T-cell (primary cell): ENCODE results near the gene PPA2. TPM values are rescaled to one million over a fixed set of nuclear protein-coding genes. Genes with fewer than 3 reads are reported as not detected.

Experiments
- ATAC-seq, 4 experiments: fragments of 200-7000 bp in 3 of 4; fragments of 150-1000 bp in 1 of 4; cut with Tn5 transposase; replicated peaks in 1 of 4; 1 replicate in 3 of 4; 2 replicates in 1 of 4; pipeline ENCODE4 v1.10.0; 2021; ENCODE audit warnings: moderate library complexity in 3 of 4, mild to moderate bottlenecking in 2 of 4, moderate number of reproducible peaks in 1 of 4
- CTCF ChIA-PET, 2 donors: fragments of 300-600 bp; sonication (Branson Sonifier 250); formaldehyde crosslinking; loops; one replicate each; lab custom pipeline; 2022; ENCODE audit warnings: antibody characterized with exemption in 2 of 2; lab: Charles Lee
- POLR2A ChIA-PET, 2 donors: fragments of 300-600 bp; sonication (Branson Sonifier 250); formaldehyde crosslinking; loops; one replicate each; lab custom pipeline; 2022; ENCODE audit warnings: antibody characterized with exemption in 2 of 2; lab: Charles Lee
- DNase-seq, 35 experiments: peaks; one replicate each; pipeline versions ENCODE4 v3.0.0 to v3.0.0-alpha.2; 2013 to 2023
- H3K27ac ChIP-seq: one replicate; pipeline ENCODE4 v1.5.1; 2013; ENCODE audit warnings: low read length
- H3K27me3 ChIP-seq, 2 experiments: replicated peaks in 1 of 2; 1 replicate in 1 of 2; 2 replicates in 1 of 2; pipeline versions ENCODE4 v1.6.1 to v1.7.0; 2013; ENCODE audit warnings: low read length in 1 of 2, mixed read lengths in 1 of 2; ENCODE audit not compliant: control insufficient read depth in 2 of 2, insufficient read depth in 2 of 2; ENCODE audit errors: extremely low read depth in 1 of 2
- H3K36me3 ChIP-seq, 2 donors: 1 replicate in 1 of 2; 2 replicates in 1 of 2; pipeline versions ENCODE4 v1.6.1 to v1.7.0; 2013; ENCODE audit warnings: low read length in 1 of 2; ENCODE audit not compliant: control insufficient read depth in 2 of 2, insufficient read depth in 1 of 2; ENCODE audit errors: extremely low read depth in 1 of 2
- H3K4me1 ChIP-seq, 2 experiments: 1 replicate in 1 of 2; 2 replicates in 1 of 2; pipeline versions ENCODE4 v1.6.1 to v1.7.0; 2013; ENCODE audit warnings: low read length in 2 of 2, mixed read lengths in 1 of 2; ENCODE audit not compliant: insufficient read depth in 2 of 2, control insufficient read depth in 1 of 2; ENCODE audit errors: extremely low read depth in 1 of 2
- H3K4me3 ChIP-seq, 2 donors: 1 replicate in 1 of 2; 2 replicates in 1 of 2; pipeline versions ENCODE4 v1.5.1 to v1.7.0; 2013; ENCODE audit warnings: mild to moderate bottlenecking in 2 of 2, low read length in 1 of 2, moderate library complexity in 1 of 2; ENCODE audit not compliant: control insufficient read depth in 1 of 2; ENCODE audit errors: extremely low read depth in 1 of 2
- H3K9me3 ChIP-seq: 2 replicates; pipeline ENCODE4 v1.7.0; 2013
- H3K27ac Mint-ChIP-seq, 2 donors: one replicate each; pipeline ENCODE4 v1.8.0; 2020 to 2021; ENCODE audit warnings: mild to moderate bottlenecking in 2 of 2, mixed read lengths in 2 of 2
- H3K27me3 Mint-ChIP-seq, 2 donors: one replicate each; pipeline ENCODE4 v1.8.0; 2021 to 2022; ENCODE audit warnings: mixed read lengths in 2 of 2
- H3K36me3 Mint-ChIP-seq: one replicate; pipeline ENCODE4 v1.8.0; 2021; ENCODE audit warnings: mixed read lengths
- H3K4me1 Mint-ChIP-seq, 3 donors: one replicate each; pipeline ENCODE4 v1.8.0; 2020 to 2022; ENCODE audit warnings: mixed read lengths in 3 of 3, mild to moderate bottlenecking in 1 of 3
- H3K4me3 Mint-ChIP-seq, 3 donors: one replicate each; pipeline ENCODE4 v1.8.0; 2020 to 2022; ENCODE audit warnings: mild to moderate bottlenecking in 3 of 3, mixed read lengths in 3 of 3, moderate library complexity in 3 of 3
- H3K9me3 Mint-ChIP-seq, 3 donors: one replicate each; pipeline ENCODE4 v1.8.0; 2020 to 2022; ENCODE audit warnings: mixed read lengths in 3 of 3
- WGBS: methylation state at CpG from one replicate; pipeline ENCODE4 v1.1.5; 2013; ENCODE audit warnings: missing lambda C conversion rate; ENCODE audit not compliant: insufficient coverage; 5-methylcytosine and 5-hydroxymethylcytosine counted together
- total RNA-seq, 35 experiments: library from RNA in 6 of 35; stranded (reverse) in 6 of 35; fragments of 120-200 nt in 1 of 35; gene quantifications; one replicate each; pipeline versions ENCODE4 v1.2.1 to v1.2.4 and lab custom pipeline; 2013 to 2026

PPA2 gene
- total RNA-seq, 5 donors from 2014 or later (not counting 1 experiment from before 2014, with no cell fraction given), result 43.0 to 56.4 (median 52.6) TPM

DNA sequence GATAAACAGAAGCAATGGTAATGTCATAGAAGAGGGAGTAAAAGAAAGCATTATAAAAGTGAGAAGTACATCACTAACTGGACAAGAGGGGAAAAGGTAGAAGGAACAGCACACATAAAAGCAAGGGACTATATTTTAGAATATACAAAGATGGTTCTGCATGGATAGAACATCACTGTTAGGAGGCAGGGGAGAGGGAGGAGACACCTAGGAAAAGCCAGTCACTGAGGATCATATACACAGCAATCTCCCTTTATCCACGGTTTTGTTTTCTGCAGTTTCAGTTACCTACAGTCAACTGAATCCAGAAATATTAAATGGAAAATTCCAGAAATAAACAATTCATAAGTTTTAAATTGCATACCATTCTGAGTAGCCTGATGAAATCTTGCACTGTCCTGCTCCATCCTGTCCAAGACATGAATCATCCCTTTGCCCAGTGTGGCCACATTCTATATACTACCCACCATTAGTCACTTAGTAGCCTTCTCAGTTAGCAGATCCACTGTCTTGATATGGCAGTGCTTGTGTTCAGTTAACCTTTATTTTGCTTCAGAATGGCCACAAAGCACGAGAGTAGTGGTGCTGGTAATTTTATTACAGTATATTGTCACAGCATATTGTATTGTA, 74.2 kb downstream of the PPA2 start:
- Mint-ChIP-seq H3K4me3 (no peak overlapping the region), H3K27ac (peak overlapping the region in 1 of 2 donors; percentile 23), H3K36me3 (peaks cover 51% of the 10 kb centered on the region), H3K4me1 (no peaks in the 10 kb centered on the region), H3K9me3 (no peaks in the 10 kb centered on the region), H3K27me3 (no peaks in the 10 kb centered on the region)
- Histone ChIP-seq H3K36me3 (peaks cover 0 to 15% of the 10 kb centered on the region in 2 donors), H3K9me3 (no peaks in the 10 kb centered on the region), H3K27me3 (no peaks in the 10 kb centered on the region), H3K4me3 (no peak overlapping the region), H3K27ac (no peak overlapping the region), H3K4me1 (no peaks in the 10 kb centered on the region)
- POLR2A ChIA-PET, result no interaction called here
- CTCF ChIA-PET, result no interaction called here
- no peak for DNase-seq
- ATAC-seq, result no peak
- WGBS, result no CpG with 5 or more reads among the region's 2 CpGs

DNA sequence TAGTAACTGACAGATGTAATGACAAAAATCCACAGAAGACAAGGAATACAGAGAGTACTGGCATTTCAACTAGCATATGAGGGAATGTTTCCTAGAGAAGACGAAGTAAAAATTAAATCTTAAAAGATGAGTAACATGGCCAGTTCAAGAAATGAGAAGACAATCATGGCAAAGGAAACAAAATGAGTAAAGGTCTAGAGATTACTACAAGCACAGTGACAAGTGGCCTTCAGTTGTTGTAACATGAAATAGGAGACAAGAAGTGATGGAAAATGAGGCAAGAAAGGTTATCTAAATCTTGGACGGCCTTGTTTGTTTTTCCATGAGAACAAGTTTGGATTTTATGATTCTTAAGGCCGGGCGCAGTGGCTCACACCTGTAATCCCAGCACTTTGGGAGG, 81.0 kb downstream of the PPA2 start:
- peaks cover 58% of the 10 kb centered on the region for H3K36me3 Mint-ChIP-seq
- ChIA-PET POLR2A (no interaction called here), CTCF (no interaction called here)
- no peaks in the 10 kb centered on the region for H3K9me3 Mint-ChIP-seq
- Histone ChIP-seq H3K36me3 (peaks cover 0 to 19% of the 10 kb centered on the region in 2 donors), H3K27ac (no peak overlapping the region), H3K27me3 (no peaks in the 10 kb centered on the region), H3K4me1 (no peaks in the 10 kb centered on the region), H3K4me3 (no peak overlapping the region), H3K9me3 (no peaks in the 10 kb centered on the region)
- DNase-seq (no peak), ATAC-seq (no peak)
- WGBS, result 100% methylated on average over 3 of the region's 4 CpGs
- no peak overlapping the region for H3K4me3 Mint-ChIP-seq
- no peak overlapping the region for H3K27ac Mint-ChIP-seq
- H3K27me3 Mint-ChIP-seq, result no peaks in the 10 kb centered on the region
- H3K4me1 Mint-ChIP-seq, result peaks cover 0 to 4% (median 0%) of the 10 kb centered on the region in 3 donors

DNA sequence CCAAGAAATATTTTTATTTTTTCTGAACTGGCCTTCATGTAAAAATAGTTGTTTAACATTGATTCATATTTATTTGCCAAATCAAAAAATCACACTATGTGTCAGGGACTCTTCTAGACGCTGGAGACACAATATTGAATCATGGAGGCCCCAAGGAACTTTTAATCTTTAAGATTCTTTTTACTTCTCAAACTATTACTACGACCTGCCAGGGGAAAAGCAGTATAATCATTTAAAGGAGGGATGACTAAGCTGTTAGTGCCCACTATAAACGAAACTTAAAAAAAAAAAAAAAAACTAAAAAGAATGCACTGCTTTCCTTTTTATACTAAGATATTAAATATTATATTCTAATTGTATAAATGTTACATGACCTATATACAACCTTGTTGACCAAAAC, 84.7 kb downstream of the PPA2 start:
- no peak overlapping the region for H3K4me3 Mint-ChIP-seq
- no peak overlapping the region for H3K4me3 ChIP-seq
- ChIA-PET POLR2A (no interaction called here), CTCF (no interaction called here)
- H3K27ac Mint-ChIP-seq, result no peak overlapping the region
- peaks cover 4 to 22% of the 10 kb centered on the region in 2 donors for H3K36me3 ChIP-seq
- H3K27me3 Mint-ChIP-seq, result no peaks in the 10 kb centered on the region
- no peaks in the 10 kb centered on the region for H3K27me3 ChIP-seq
- no peak for ATAC-seq
- H3K4me1 ChIP-seq, result no peaks in the 10 kb centered on the region
- DNase-seq, result no peak
- no CpG with 5 or more reads among the region's 3 CpGs for WGBS
- no peak overlapping the region for H3K27ac ChIP-seq
- H3K9me3 ChIP-seq, result no peaks in the 10 kb centered on the region
- peaks cover 54% of the 10 kb centered on the region for H3K36me3 Mint-ChIP-seq
- peaks cover 0 to 4% (median 0%) of the 10 kb centered on the region in 3 donors for H3K4me1 Mint-ChIP-seq
- H3K9me3 Mint-ChIP-seq, result no peaks in the 10 kb centered on the region

DNA sequence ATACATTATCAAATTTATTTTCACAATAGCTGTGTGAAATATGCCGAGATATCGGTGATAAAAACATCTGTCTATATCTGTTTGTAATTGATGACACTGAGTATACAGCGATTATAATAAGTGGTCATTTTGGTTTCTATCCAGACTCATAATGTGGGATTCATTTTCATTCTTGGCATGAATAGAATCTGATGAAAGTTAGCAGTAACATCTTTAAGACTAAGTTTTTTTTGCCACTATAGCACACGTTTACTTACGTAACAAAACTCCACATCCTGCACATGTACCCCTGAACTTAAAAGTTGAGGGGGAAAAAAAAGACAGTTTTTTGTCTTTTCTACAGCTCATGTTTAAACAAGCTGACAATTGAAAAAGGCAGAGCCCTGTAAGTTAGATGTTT, 86.4 kb downstream of the PPA2 start:
- H3K9me3 Mint-ChIP-seq, result no peaks in the 10 kb centered on the region
- Histone ChIP-seq H3K4me1 (no peaks in the 10 kb centered on the region), H3K27ac (no peak overlapping the region), H3K4me3 (no peak overlapping the region), H3K36me3 (peaks cover 7 to 31% of the 10 kb centered on the region in 2 donors), H3K27me3 (no peaks in the 10 kb centered on the region), H3K9me3 (no peaks in the 10 kb centered on the region)
- no peaks in the 10 kb centered on the region for H3K27me3 Mint-ChIP-seq
- ChIA-PET POLR2A (no interaction called here), CTCF (no interaction called here)
- DNase-seq (no peak), ATAC-seq (no peak)
- peaks cover 61% of the 10 kb centered on the region for H3K36me3 Mint-ChIP-seq
- WGBS, result no CpG with 5 or more reads among the region's 5 CpGs
- H3K27ac Mint-ChIP-seq, result no peak overlapping the region
- peaks cover 0 to 4% (median 0%) of the 10 kb centered on the region in 3 donors for H3K4me1 Mint-ChIP-seq
- H3K4me3 Mint-ChIP-seq, result no peak overlapping the region

DNA sequence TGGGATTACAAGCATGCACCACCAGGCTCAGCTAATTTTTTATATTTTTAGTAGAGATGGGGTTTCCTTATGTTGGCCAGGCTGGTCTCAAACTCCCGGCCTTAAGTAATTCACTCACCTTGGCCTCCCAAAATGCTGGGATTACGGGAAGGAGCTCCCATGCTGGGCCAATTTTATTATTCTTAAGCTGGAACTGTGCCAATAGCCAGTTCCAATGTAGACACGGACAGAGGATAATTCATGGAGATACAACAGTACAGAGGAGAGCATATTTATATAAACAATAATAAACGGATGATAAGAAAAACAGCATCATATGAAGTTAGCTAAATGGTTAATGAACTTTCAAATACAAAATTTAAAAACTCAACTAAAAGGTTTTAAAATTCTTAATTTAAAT, 87.8 kb downstream of the PPA2 start:
- Mint-ChIP-seq H3K27me3 (no peaks in the 10 kb centered on the region), H3K9me3 (no peaks in the 10 kb centered on the region), H3K4me3 (no peak overlapping the region), H3K4me1 (peaks cover 0 to 4% (median 0%) of the 10 kb centered on the region in 3 donors), H3K27ac (no peak overlapping the region), H3K36me3 (peaks cover 61% of the 10 kb centered on the region)
- Histone ChIP-seq H3K4me3 (no peak overlapping the region), H3K27me3 (no peaks in the 10 kb centered on the region), H3K36me3 (peaks cover 8 to 33% of the 10 kb centered on the region in 2 donors), H3K9me3 (no peaks in the 10 kb centered on the region), H3K4me1 (no peaks in the 10 kb centered on the region), H3K27ac (no peak overlapping the region)
- ChIA-PET CTCF (no interaction called here), POLR2A (interaction anchor here (0.6 to 0.7 kb wide), 2 partner anchors 85 to 230 kb away, joined by 3 read pairs; no protein-coding TSS in a partner anchor)
- DNase-seq (no peak), ATAC-seq (no peak)
- WGBS, result no CpG with 5 or more reads among the region's 4 CpGs

DNA sequence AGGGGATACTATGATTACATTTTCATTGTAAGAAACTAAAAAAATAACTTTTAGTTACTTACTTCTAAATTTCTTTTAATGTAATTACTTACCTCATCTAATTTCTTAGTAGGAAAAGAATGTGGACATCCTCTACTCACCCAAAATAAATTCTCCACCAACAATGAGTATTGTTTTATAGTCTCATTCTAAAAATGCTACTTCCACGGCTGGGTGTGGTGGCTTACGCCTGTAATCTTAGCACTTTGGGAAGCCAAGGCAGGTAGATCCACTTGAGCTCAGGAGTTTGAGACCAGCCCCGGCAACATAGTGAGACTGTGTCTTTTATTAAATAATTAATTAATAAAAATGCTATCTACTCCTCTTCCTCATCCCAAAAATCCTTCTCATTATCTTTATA, 99.8 kb downstream of the PPA2 start:
- Mint-ChIP-seq H3K4me1 (no peaks in the 10 kb centered on the region), H3K27ac (no peak overlapping the region)
- WGBS, result no CpG with 5 or more reads among the region's 3 CpGs

More for the DNA sequence above, 99.8 kb downstream of the PPA2 start:
- peaks cover 52% of the 10 kb centered on the region for H3K36me3 Mint-ChIP-seq
- H3K27me3 Mint-ChIP-seq, result no peaks in the 10 kb centered on the region
- Histone ChIP-seq H3K4me1 (no peaks in the 10 kb centered on the region), H3K9me3 (no peaks in the 10 kb centered on the region), H3K27ac (no peak overlapping the region), H3K36me3 (peaks cover 0 to 4% of the 10 kb centered on the region in 2 donors), H3K27me3 (no peaks in the 10 kb centered on the region), H3K4me3 (no peak overlapping the region)
- DNase-seq (no peak), ATAC-seq (no peak)
- H3K9me3 Mint-ChIP-seq, result no peaks in the 10 kb centered on the region
- ChIA-PET POLR2A (no interaction called here), CTCF (interaction anchor here in 1 of 2 donors (0.5 kb wide), 1 partner anchor 160 kb away, joined by 5 read pairs; no protein-coding TSS in a partner anchor)
- no peak overlapping the region for H3K4me3 Mint-ChIP-seq
